ENCODE measurements around the gene SSR1. TPM values are rescaled to one million over a fixed set of nuclear protein-coding genes. Genes with fewer than 3 reads are reported as not detected.

Gene SSR1
- total and polyA plus RNA-seq, 9 of the 15 experiments (the other 6 are each of a cell fraction or from before 2014, with no cell fraction given) = 87.7 to 220 (median 144) TPM

GRCh38 chr6:7243179-7243981 lies 69.6 kb downstream of the SSR1 start (continued):
- TF ChIP-seq, protein P1, sequence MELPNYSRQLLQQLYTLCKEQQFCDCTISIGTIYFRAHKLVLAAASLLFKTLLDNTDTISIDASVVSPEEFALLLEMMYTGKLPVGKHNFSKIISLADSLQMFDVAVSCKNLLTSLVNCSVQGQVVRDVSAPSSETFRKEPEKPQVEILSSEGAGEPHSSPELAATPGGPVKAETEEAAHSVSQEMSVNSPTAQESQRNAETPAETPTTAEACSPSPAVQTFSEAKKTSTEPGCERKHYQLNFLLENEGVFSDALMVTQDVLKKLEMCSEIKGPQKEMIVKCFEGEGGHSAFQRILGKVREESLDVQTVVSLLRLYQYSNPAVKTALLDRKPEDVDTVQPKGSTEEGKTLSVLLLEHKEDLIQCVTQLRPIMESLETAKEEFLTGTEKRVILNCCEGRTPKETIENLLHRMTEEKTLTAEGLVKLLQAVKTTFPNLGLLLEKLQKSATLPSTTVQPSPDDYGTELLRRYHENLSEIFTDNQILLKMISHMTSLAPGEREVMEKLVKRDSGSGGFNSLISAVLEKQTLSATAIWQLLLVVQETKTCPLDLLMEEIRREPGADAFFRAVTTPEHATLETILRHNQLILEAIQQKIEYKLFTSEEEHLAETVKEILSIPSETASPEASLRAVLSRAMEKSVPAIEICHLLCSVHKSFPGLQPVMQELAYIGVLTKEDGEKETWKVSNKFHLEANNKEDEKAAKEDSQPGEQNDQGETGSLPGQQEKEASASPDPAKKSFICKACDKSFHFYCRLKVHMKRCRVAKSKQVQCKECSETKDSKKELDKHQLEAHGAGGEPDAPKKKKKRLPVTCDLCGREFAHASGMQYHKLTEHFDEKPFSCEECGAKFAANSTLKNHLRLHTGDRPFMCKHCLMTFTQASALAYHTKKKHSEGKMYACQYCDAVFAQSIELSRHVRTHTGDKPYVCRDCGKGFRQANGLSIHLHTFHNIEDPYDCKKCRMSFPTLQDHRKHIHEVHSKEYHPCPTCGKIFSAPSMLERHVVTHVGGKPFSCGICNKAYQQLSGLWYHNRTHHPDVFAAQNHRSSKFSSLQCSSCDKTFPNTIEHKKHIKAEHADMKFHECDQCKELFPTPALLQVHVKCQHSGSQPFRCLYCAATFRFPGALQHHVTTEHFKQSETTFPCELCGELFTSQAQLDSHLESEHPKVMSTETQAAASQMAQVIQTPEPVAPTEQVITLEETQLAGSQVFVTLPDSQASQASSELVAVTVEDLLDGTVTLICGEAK (IDR thresholded peaks at IDR 0.05) = 0 out of 2 replicates have a peak, but pooled peaks have one; percentile 26
- TF ChIP-seq, protein P1 (CRISPR knock-in tag; IDR thresholded peaks at IDR 0.05) = no peak
- TF ChIP-seq LEF1 (IDR thresholded peaks at IDR 0.05) (peak; percentile 24; the same call in 1 of the 2 replicates), FOXK2 (conservative IDR thresholded peaks at IDR 0.05 in 1 of 2, IDR thresholded peaks at IDR 0.05 in 1 of 2; ENCODE audit: low read depth in 2 of 2) (peak; percentile 22 to 50; a peak in 1 of 4 replicates), MYBL2 (IDR thresholded peaks at IDR 0.05; ENCODE audit: low read depth) (no peak), MYBL2 (CRISPR knock-in tag; IDR thresholded peaks at IDR 0.05; ENCODE audit: borderline replicate concordance) (no peak), RAD21 (CRISPR knock-in tag; conservative IDR thresholded peaks at IDR 0.05 in 1 of 2, IDR thresholded peaks at IDR 0.05 in 1 of 2) (peak; percentile 91 to 93), SMC3 (conservative IDR thresholded peaks at IDR 0.05; ENCODE audit: insufficient read depth, low read depth, low read length) (peak; percentile 93), POLR3G (IDR thresholded peaks at IDR 0.05; ENCODE audit: extremely low read depth, insufficient read length, insufficient replicate concordance) (no peak), DIDO1 (tag; IDR thresholded peaks at IDR 0.05; ENCODE audit: low read depth) (no peak), MTA3 (IDR thresholded peaks at IDR 0.05; ENCODE audit: borderline replicate concordance) (peak; percentile 10; the same call in 1 of the 2 replicates)
- TF ChIP-seq, protein P2, sequence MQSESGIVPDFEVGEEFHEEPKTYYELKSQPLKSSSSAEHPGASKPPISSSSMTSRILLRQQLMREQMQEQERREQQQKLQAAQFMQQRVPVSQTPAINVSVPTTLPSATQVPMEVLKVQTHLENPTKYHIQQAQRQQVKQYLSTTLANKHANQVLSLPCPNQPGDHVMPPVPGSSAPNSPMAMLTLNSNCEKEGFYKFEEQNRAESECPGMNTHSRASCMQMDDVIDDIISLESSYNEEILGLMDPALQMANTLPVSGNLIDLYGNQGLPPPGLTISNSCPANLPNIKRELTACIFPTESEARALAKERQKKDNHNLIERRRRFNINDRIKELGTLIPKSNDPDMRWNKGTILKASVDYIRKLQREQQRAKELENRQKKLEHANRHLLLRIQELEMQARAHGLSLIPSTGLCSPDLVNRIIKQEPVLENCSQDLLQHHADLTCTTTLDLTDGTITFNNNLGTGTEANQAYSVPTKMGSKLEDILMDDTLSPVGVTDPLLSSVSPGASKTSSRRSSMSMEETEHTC (IDR thresholded peaks at IDR 0.05) = no peak
- TF ChIP-seq, protein P3, sequence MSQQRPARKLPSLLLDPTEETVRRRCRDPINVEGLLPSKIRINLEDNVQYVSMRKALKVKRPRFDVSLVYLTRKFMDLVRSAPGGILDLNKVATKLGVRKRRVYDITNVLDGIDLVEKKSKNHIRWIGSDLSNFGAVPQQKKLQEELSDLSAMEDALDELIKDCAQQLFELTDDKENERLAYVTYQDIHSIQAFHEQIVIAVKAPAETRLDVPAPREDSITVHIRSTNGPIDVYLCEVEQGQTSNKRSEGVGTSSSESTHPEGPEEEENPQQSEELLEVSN (IDR thresholded peaks at IDR 0.05; ENCODE audit: borderline replicate concordance in 1 of 2, extremely low read depth in 1 of 2, insufficient read depth in 1 of 2, insufficient read length in 1 of 2, low read depth in 1 of 2, low read length in 1 of 2, poor library complexity in 1 of 2, severe bottlenecking in 1 of 2) = no peak
